GM12891 (cell line): Measurements from ENCODE around the gene DAB1. TPM values are rescaled to one million over a fixed set of nuclear protein-coding genes. Genes with fewer than 3 reads are reported as not detected.

Experiments used
- DNase-seq: peaks from one replicate; pipeline ENCODE4 v3.0.0; 2011; ENCODE audit warnings: low spot score; ENCODE audit not compliant: insufficient read length
- FAIRE-seq: peaks from 2 replicates; lab custom pipeline; 2011; peaks lifted over from hg19 to GRCh38; lab: Jason Lieb, UNC
- PAX5 ChIP-seq: IDR thresholded peaks from 2 replicates; pipeline ENCODE4 v1.6.1; 2011; ENCODE audit warnings: low read length, moderate library complexity, mild to moderate bottlenecking; ENCODE audit not compliant: insufficient read depth, severe bottlenecking
- POLR2A ChIP-seq: IDR thresholded peaks from 2 replicates; pipeline ENCODE4 v1.6.1; 2011; ENCODE audit warnings: low read depth, low read length, control low read depth
- POLR2AphosphoS5 ChIP-seq: IDR thresholded peaks from 2 replicates; pipeline ENCODE4 v1.6.1; 2011; ENCODE audit warnings: low read depth, low read length, control low read depth
- POU2F2 ChIP-seq: IDR thresholded peaks from 2 replicates; pipeline ENCODE4 v1.6.1; 2011; ENCODE audit warnings: low read depth, mild to moderate bottlenecking, control low read depth, low read length, moderate library complexity
- SPI1 ChIP-seq: IDR thresholded peaks from 2 replicates; pipeline ENCODE4 v1.6.1; 2011; ENCODE audit warnings: low read depth, low read length, control low read depth
- TAF1 ChIP-seq: IDR thresholded peaks from 2 replicates; pipeline ENCODE4 v1.6.1; 2011; ENCODE audit warnings: low read depth, low read length, control low read depth
- polyA plus RNA-seq: library from polyadenylated mRNA; unstranded; fragments of >200 nt; gene quantifications from one replicate; pipeline ENCODE4 v1.2.1, GENCODE V29; 2012; ENCODE audit warnings: low read depth, missing spikeins, inconsistent platforms; ENCODE audit not compliant: missing spikeins

DAB1 gene
- 0.04 TPM for polyA plus RNA-seq

DNA sequence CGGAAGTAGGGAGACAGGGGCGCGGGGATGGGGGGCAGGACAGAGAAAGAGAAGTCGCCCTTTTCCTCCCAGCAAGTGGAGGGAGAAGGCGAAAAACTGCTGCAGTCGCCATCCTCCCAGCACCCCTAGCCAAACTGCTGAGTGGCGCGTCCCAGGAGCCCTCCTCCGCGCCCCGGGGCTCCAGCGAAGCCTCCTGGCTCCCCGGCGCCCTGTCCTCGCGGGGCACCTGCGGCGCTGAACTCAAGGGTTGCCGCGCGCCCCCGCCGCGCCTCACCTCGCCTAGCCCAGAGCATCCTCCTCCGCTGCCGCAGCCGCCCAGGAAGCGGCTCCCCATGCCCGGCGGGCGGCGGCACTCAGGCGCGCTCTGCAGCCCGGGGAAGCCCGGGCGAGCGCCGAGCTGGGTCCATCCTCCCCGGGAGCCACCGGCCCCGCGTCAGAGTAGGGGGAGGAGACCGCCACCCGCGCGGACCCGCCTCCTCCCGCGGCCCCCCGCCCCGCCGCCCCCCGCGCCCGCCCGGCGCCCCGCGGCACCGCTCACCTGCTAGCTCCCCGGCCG, at the start of gene DAB1:
Gene DAB1 (minus strand): TSS at position 405 of the 556 bp plus-strand sequence. CDS start 133,030 bp downstream, outside the sequence.
- no peak for FAIRE-seq
- TF ChIP-seq POLR2A (no peak), PAX5 (no peak), POU2F2 (no peak), SPI1 (no peak), TAF1 (no peak), POLR2AphosphoS5 (no peak)
- DNase-seq, result no peak

GRCh38 chr1:57473448-57473847, 49.6 kb upstream of the DAB1 start:
- FAIRE-seq (no peak), DNase-seq (no peak)
- TF ChIP-seq POLR2AphosphoS5, result no peak
- no peak for TF ChIP-seq POU2F2
- no peak for TF ChIP-seq SPI1
- TF ChIP-seq TAF1, result no peak
- TF ChIP-seq PAX5, result no peak
- no peak for TF ChIP-seq POLR2A

DNA sequence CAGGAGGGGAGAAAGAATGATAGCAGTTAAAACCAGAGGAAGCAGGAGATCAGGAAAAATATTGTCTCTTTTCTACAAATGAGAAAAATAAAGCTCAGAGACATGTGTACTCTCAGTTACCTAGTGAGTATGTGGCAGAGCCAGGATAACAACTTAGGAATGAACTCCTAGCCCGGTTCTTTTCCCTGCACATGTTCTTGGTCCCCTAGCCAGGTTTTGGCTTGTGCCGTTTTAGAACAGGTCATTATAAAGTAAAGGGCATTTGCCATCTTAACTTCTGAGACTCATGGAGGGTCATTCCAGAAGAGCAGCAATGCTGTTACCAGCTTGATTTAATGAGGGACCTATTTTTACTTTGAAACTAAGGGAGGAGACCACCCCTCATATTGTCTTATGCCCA, 48.1 kb upstream of the DAB1 start:
- FAIRE-seq (no peak), DNase-seq (no peak)
- TF ChIP-seq POU2F2, result no peak
- no peak for TF ChIP-seq POLR2A
- no peak for TF ChIP-seq TAF1
- TF ChIP-seq POLR2AphosphoS5, result no peak
- TF ChIP-seq SPI1, result no peak
- TF ChIP-seq PAX5, result no peak

GRCh38 chr1:57470036-57470435, 46.2 kb upstream of the DAB1 start:
- TF ChIP-seq POLR2AphosphoS5, result no peak
- TF ChIP-seq POLR2A, result no peak
- TF ChIP-seq TAF1, result no peak
- TF ChIP-seq PAX5, result no peak
- no peak for TF ChIP-seq POU2F2
- FAIRE-seq (no peak), DNase-seq (no peak)

GRCh38 chr1:57468641-57469523, 45.0 kb upstream of the DAB1 start:
- DNase-seq (no peak), FAIRE-seq (no peak)

GRCh38 chr1:57467830-57468229, 44.0 kb upstream of the DAB1 start:
- DNase-seq (no peak), FAIRE-seq (no peak)
- TF ChIP-seq TAF1, result no peak
- TF ChIP-seq POLR2A, result no peak
- TF ChIP-seq PAX5, result no peak
- no peak for TF ChIP-seq SPI1
- TF ChIP-seq POU2F2, result no peak
- no peak for TF ChIP-seq POLR2AphosphoS5

More at GRCh38 chr1:57468641-57469523, 45.0 kb upstream of the DAB1 start:
- TF ChIP-seq POLR2A (no peak), PAX5 (no peak), TAF1 (no peak), SPI1 (no peak), POLR2AphosphoS5 (no peak), POU2F2 (no peak)

- TF ChIP-seq POLR2A (no peak), SPI1 (no peak), TAF1 (no peak), PAX5 (no peak), POLR2AphosphoS5 (no peak), POU2F2 (no peak)
- no peak for FAIRE-seq
- no peak for DNase-seq
Observed at GRCh38 chr1:57464756-57465155, 40.9 kb upstream of the DAB1 start.

DNA sequence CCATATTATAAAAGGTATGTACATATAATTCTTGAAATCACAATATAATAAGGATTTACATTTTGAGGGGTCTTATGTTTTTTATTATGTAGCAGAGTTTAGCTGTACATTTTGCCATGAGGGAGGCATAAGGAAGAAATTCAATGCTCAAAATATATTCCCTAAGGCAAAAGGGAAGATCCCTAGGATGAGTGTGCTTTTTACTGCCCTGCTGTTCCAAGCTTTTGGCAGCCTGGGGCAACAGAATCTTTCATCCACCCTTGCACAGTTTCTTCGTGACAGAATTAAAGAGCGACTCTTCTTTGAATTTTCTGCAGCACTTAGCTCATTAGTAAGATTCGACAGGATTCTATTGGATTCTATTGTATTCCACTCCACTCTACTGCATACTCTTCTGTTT, 39.5 kb upstream of the DAB1 start:
- TF ChIP-seq SPI1 (no peak), TAF1 (no peak), POU2F2 (no peak), PAX5 (no peak), POLR2AphosphoS5 (no peak), POLR2A (no peak)
- no peak for FAIRE-seq

GRCh38 chr1:57461405-57461804, 37.5 kb upstream of the DAB1 start:
- FAIRE-seq (no peak), DNase-seq (no peak)
- TF ChIP-seq POLR2A (no peak), TAF1 (no peak), PAX5 (no peak), POLR2AphosphoS5 (no peak), POU2F2 (no peak), SPI1 (no peak)

More for the DNA sequence above, 39.5 kb upstream of the DAB1 start:
- DNase-seq, result no peak

DNA sequence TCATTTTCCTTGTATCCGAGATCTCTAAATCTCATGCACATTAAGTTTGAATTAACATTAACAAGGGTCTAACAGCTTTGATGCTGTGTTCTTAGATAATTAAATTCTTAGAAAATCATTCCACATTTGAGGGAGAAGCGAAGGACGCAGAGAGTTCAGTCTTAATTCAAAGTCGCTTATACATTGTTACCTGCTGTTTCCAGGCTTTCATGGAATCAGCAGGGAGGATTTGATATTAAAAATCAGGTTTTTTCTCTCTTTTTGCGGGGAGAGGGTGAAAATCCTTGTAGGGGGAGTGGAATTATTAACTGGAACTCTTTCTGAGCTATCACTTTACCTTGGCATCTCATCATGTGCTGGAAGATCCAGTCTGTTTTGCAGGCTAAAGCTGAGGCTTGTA, 27.7 kb upstream of the DAB1 start:
- FAIRE-seq (no peak), DNase-seq (no peak)
- no peak for TF ChIP-seq TAF1
- TF ChIP-seq POU2F2, result no peak
- no peak for TF ChIP-seq POLR2A
- no peak for TF ChIP-seq PAX5
- TF ChIP-seq POLR2AphosphoS5, result no peak
- TF ChIP-seq SPI1, result no peak
